ENCODE results near the gene PEPD.
"Not testable (repeated sequence)": the region's sequence is repeated elsewhere in the genome, so short reads cannot be mapped to it uniquely, and the experiment has no call there.

Gene PEPD

DNA sequence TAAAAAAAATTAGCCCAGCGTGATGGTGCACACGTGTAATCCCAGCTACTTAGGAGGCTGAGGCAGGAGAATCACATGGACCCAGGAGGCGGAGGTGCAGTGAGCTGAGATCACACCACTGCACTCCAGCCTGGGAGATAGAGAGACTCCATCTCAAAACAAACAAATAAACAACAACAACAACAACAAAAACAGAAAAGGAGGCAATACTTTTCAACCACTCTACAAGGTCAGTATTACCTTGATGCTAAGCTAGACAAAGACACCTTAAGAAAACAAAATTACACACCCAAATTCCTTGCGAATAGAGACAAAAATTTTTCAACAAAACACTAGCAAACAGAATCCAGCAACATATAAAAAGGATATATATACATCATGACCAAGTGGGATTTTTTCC is 39.7 kb downstream of the PEPD start:
- intact Hi-C loops (cut with DNase I; ENCODE audit: low total_unique reads) = no loop called here
- H3K36me3 ChIP-seq = peaks cover 29 to 46% (median 42%) of the 10 kb centered on the region in 3 donors

DNA sequence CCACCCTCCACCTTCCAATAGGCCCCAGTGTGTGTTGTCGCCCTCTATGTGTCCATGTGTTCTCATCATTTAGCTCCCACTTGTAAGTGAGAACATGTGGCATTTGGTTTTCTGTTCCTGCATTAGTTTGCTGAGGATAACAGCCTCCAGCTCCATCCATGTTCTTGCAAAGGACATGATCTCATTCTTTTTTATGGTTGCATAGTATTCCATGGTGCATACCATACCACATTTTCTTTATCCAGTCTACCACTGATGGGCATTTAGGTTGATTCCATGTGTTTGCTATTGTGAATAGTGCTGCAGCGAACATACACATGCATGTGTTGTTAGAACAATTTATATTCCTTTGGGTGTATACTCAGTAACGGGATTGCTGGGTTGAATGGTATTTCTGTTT is 42.0 kb downstream of the PEPD start:
- H3K27me3 ChIP-seq; H3K4me3 ChIP-seq; H3K4me1 ChIP-seq; intact Hi-C loops (cut with DNase I; ENCODE audit: low total_unique reads); DNase-seq; H3K27ac ChIP-seq: not testable (repeated sequence)
- H3K9me3 ChIP-seq = peaks cover 0 to 18% (median 7%) of the 10 kb centered on the region in 3 donors
- H3K36me3 ChIP-seq = peaks cover 24 to 53% (median 51%) of the 10 kb centered on the region in 3 donors

More for the DNA sequence above, 39.7 kb downstream of the PEPD start:
- peaks cover 0 to 18% (median 7%) of the 10 kb centered on the region in 3 donors for H3K9me3 ChIP-seq
- DNase-seq = no peak
- H3K27me3 ChIP-seq = no peaks in the 10 kb centered on the region
- no peak overlapping the region for H3K27ac ChIP-seq
- TF ChIP-seq, protein P1, sequence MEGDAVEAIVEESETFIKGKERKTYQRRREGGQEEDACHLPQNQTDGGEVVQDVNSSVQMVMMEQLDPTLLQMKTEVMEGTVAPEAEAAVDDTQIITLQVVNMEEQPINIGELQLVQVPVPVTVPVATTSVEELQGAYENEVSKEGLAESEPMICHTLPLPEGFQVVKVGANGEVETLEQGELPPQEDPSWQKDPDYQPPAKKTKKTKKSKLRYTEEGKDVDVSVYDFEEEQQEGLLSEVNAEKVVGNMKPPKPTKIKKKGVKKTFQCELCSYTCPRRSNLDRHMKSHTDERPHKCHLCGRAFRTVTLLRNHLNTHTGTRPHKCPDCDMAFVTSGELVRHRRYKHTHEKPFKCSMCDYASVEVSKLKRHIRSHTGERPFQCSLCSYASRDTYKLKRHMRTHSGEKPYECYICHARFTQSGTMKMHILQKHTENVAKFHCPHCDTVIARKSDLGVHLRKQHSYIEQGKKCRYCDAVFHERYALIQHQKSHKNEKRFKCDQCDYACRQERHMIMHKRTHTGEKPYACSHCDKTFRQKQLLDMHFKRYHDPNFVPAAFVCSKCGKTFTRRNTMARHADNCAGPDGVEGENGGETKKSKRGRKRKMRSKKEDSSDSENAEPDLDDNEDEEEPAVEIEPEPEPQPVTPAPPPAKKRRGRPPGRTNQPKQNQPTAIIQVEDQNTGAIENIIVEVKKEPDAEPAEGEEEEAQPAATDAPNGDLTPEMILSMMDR (IDR thresholded peaks at IDR 0.05) = no peak
- H3K4me3 ChIP-seq = no peak overlapping the region
- no peaks in the 10 kb centered on the region for H3K4me1 ChIP-seq

- Histone ChIP-seq H3K4me1 (no peaks in the 10 kb centered on the region), H3K9me3 (peaks cover 0 to 7% (median 0%) of the 10 kb centered on the region in 3 donors), H3K4me3 (no peak overlapping the region), H3K27ac (no peak overlapping the region), H3K27me3 (no peaks in the 10 kb centered on the region), H3K36me3 (peaks cover 15 to 56% (median 41%) of the 10 kb centered on the region in 3 donors)
- DNase-seq = peak in 1 of 2 donors; percentile 5
- intact Hi-C loops (cut with DNase I; ENCODE audit: low total_unique reads) = no loop called here
- TF ChIP-seq, protein P1 (IDR thresholded peaks at IDR 0.05) = no peak
Measured at GRCh38 chr19:33477781-33478180, 43.8 kb downstream of the PEPD start.

DNA sequence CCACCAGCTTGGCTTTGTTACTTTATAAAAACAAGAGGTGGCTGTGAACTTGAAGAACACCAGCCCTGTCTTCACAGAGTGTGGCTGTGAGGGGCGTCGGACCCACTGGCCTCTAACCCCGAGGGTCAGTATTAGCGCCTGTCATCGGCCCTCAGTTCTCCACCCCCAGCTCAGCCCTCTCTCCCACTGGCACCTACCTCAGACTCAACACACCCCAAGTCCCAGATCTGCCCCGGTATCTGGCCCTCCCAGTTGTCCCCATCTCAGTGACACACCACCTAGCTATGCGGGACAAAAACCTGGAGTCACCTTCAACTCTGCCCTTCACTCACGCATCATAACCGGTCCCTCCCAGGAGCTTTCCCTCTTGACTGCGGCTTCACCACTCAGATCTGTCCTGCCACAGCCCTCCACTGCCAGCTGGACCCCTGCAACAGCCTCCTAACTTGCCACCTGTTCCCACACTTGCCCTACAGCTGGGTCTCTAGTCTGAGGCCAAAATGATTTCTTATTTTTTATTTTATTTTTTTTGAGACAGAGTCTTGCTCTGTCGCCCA is 45.4 kb downstream of the PEPD start:
- DNase-seq = peak in 1 of 2 donors; percentile 31

DNA sequence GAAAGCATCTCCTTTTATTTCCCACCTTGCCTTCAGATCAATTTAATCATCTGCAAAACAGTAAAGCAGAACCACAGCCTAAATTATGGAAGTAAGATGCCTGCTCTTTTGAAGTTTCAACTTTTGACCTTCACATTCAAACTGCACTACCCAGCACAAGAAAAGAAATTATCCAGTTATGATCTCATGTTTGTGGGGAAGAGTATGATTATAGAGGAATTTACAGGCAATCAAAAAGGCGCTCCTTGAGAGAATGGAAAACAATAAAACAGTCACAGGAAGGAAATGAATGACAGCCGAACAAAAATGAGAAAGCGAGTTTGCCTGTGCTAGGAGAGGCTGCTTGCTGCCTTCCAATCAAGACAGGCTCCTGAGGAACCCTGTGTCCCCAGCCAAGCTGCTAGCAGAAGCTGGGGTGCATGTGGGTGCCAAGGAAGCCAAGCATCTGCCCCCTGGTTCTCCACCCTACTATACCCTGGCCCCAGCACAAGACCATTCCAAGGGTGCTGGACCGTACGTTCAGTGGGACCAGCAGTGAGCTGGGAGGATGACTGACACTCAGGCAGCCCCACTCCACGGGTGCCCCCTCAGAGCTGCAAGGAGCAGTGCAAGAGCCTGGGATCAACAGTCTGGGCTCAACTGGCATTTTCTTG is 47.8 kb downstream of the PEPD start:
- Histone ChIP-seq H3K9me3 (no peaks in the 10 kb centered on the region), H3K36me3 (peaks cover 15 to 63% (median 25%) of the 10 kb centered on the region in 3 donors), H3K27ac (no peak overlapping the region), H3K4me1 (no peaks in the 10 kb centered on the region), H3K27me3 (no peaks in the 10 kb centered on the region), H3K4me3 (no peak overlapping the region)
- DNase-seq = peak in 1 of 2 donors; percentile 41
- intact Hi-C loops (cut with DNase I; ENCODE audit: low total_unique reads) = no loop called here
- TF ChIP-seq, protein P1 (IDR thresholded peaks at IDR 0.05) = no peak

More for the DNA sequence above, 45.4 kb downstream of the PEPD start:
- no peaks in the 10 kb centered on the region for H3K4me1 ChIP-seq
- H3K4me3 ChIP-seq = no peak overlapping the region
- TF ChIP-seq, protein P1 (IDR thresholded peaks at IDR 0.05) = no peak
- intact Hi-C loops (cut with DNase I; ENCODE audit: low total_unique reads) = no loop called here
- peaks cover 15 to 61% (median 37%) of the 10 kb centered on the region in 3 donors for H3K36me3 ChIP-seq
- H3K27me3 ChIP-seq = no peaks in the 10 kb centered on the region
- no peak overlapping the region for H3K27ac ChIP-seq
- H3K9me3 ChIP-seq = no peaks in the 10 kb centered on the region
